ENCODE results near the gene JAKMIP3. TPM values are rescaled to one million over a fixed set of nuclear protein-coding genes. Genes with fewer than 3 reads are reported as not detected.

JAKMIP3 gene
- total and polyA plus RNA-seq, 2 experiments from 2014 or later, result 0.04 TPM; not detected in 1

DNA sequence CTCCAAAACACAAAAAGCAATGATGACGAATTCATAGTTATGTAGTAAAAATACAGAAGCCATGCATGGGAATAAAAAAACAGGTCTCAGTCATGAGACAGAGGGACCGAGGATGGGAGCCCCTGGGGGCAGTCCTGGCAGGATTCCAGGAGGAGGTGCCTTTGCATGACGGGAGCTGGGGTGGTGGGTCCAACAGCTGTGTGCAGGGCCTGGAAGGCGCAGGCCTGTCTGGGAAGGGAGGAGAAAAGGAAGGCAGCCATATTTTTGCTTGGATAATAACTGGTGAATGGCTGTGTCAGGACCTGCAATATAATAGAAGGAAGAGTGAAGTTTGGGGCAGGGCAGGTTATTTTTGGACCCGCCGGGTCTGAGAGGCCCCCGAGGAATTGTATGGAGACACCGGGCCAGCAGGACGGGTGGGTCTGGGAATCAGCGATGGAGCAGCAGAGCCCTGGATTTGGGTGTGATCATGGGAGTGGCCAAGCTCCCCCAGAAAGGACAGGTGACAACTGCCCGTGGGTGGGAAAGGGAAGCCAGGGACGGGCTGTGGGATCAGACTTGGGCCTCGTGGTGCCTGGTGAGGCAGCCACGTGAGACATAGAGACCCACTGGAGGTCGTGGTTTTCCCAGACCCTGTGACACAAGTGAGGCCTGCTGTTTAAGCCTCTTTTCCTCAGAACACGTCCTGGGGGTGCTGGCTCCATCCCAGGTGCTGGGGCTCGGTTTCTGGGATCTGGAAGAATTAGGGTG is 2.9 kb upstream of the JAKMIP3 start:
- Histone ChIP-seq H3K9me3 (ENCODE audit: low read depth) (no peaks in the 10 kb centered on the region), H2AFZ (no peak overlapping the region), H3K9ac (no peak overlapping the region), H3K27me3 (replicated peaks; ENCODE audit: insufficient read depth) (no peaks in the 10 kb centered on the region), H3K79me2 (ENCODE audit: insufficient read depth) (no peaks in the 10 kb centered on the region), H3K9me2 (ENCODE audit: insufficient read depth) (no peaks in the 10 kb centered on the region), H3K36me3 (ENCODE audit: low read depth) (no peaks in the 10 kb centered on the region), H3K27ac (no peak overlapping the region), H3K4me3 (no peak overlapping the region), H3K4me1 (ENCODE audit: insufficient read depth) (peaks cover 7% of the 10 kb centered on the region; the same call in 1 of the 2 replicates), H3F3A (ENCODE audit: insufficient read depth) (peaks cover 11% of the 10 kb centered on the region), H3K4me2 (ENCODE audit: unreplicated experiment) (no peak overlapping the region), H4K20me1 (ENCODE audit: insufficient read depth) (no peaks in the 10 kb centered on the region)
- no peak for DNase-seq
- in situ Hi-C loops (cut with MboI), result no loop called here
- 51% methylated on average over 17 of the region's 17 CpGs for WGBS, 2 experiments (ENCODE audit: low coverage in 1 of 2, low lambda C conversion rate in 2 of 2, missing lambda C conversion rate in 2 of 2)
- TF ChIP-seq EZH2 (IDR thresholded peaks at IDR 0.05; ENCODE audit: insufficient read depth, poor library complexity, severe bottlenecking), result no peak

DNA sequence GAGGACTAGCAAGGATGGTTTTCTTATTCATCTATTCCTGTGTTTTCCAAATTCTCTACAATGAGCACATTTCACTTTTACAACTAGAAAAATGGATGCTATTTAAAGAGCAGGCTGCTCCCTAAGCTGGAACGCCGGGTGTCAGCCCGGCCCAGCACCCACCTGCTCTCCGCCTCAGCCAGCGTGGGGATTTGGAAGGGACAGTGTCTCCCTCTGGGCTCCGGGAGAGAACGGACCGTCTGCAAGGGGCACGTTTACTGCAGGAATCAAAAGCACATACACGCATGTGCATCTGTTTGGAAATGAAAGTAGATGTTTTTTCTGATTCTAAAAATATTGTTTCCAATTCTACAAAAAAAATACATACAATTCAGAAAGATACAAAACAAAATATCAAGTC is 2.3 kb upstream of the JAKMIP3 start:
- Histone ChIP-seq H3K79me2 (ENCODE audit: insufficient read depth) (no peaks in the 10 kb centered on the region), H3K9me2 (ENCODE audit: insufficient read depth) (no peaks in the 10 kb centered on the region), H3K4me2 (ENCODE audit: unreplicated experiment) (no peak overlapping the region), H3K4me1 (ENCODE audit: insufficient read depth) (peaks cover 7% of the 10 kb centered on the region; the same call in 1 of the 2 replicates), H3F3A (ENCODE audit: insufficient read depth) (peaks cover 11% of the 10 kb centered on the region), H3K9me3 (ENCODE audit: low read depth) (no peaks in the 10 kb centered on the region), H4K20me1 (ENCODE audit: insufficient read depth) (no peaks in the 10 kb centered on the region), H3K9ac (no peak overlapping the region), H3K27ac (no peak overlapping the region), H2AFZ (no peak overlapping the region), H3K4me3 (no peak overlapping the region), H3K36me3 (ENCODE audit: low read depth) (no peaks in the 10 kb centered on the region), H3K27me3 (replicated peaks; ENCODE audit: insufficient read depth) (no peaks in the 10 kb centered on the region)
- WGBS, 2 experiments (ENCODE audit: low coverage in 1 of 2, low lambda C conversion rate in 2 of 2, missing lambda C conversion rate in 2 of 2), result 60 to 62% methylated on average over 10 of the region's 10 CpGs
- DNase-seq, result no peak
- in situ Hi-C loops (cut with MboI), result no loop called here
- no peak for TF ChIP-seq EZH2 (IDR thresholded peaks at IDR 0.05; ENCODE audit: insufficient read depth, poor library complexity, severe bottlenecking)
- no peak for TF ChIP-seq EZH2phosphoT487 (IDR thresholded peaks at IDR 0.05; ENCODE audit: insufficient read depth, low read depth)

GRCh38 chr10:132064082-132064755 is 1.5 kb upstream of the JAKMIP3 start:
- no peaks in the 10 kb centered on the region for H3K9me3 ChIP-seq (ENCODE audit: low read depth)
- TF ChIP-seq EZH2 (IDR thresholded peaks at IDR 0.05; ENCODE audit: insufficient read depth, poor library complexity, severe bottlenecking) (no peak), EZH2phosphoT487 (IDR thresholded peaks at IDR 0.05; ENCODE audit: insufficient read depth, low read depth) (no peak)
- no peaks in the 10 kb centered on the region for H3K36me3 ChIP-seq (ENCODE audit: low read depth)
- WGBS, 2 experiments (ENCODE audit: low coverage in 1 of 2, low lambda C conversion rate in 2 of 2, missing lambda C conversion rate in 2 of 2), result 77 to 84% methylated on average over 27 to 30 of the region's 30 CpGs
- no peak overlapping the region for H2AFZ ChIP-seq
- no peak overlapping the region for H3K4me3 ChIP-seq
- in situ Hi-C loops (cut with MboI), result no loop called here
- no peaks in the 10 kb centered on the region for H3K27me3 ChIP-seq (replicated peaks; ENCODE audit: insufficient read depth)
- H4K20me1 ChIP-seq (ENCODE audit: insufficient read depth), result no peaks in the 10 kb centered on the region
- no peak for DNase-seq
- H3K9ac ChIP-seq, result no peak overlapping the region
- H3K79me2 ChIP-seq (ENCODE audit: insufficient read depth), result no peaks in the 10 kb centered on the region
- H3K4me1 ChIP-seq (ENCODE audit: insufficient read depth), result peaks cover 7% of the 10 kb centered on the region; the same call in 1 of the 2 replicates
- no peak overlapping the region for H3K4me2 ChIP-seq (ENCODE audit: unreplicated experiment)
- H3K9me2 ChIP-seq (ENCODE audit: insufficient read depth), result no peaks in the 10 kb centered on the region
- H3K27ac ChIP-seq, result no peak overlapping the region
- H3F3A ChIP-seq (ENCODE audit: insufficient read depth), result peaks cover 11% of the 10 kb centered on the region

- TF ChIP-seq EZH2phosphoT487 (IDR thresholded peaks at IDR 0.05; ENCODE audit: insufficient read depth, low read depth) (no peak), EZH2 (IDR thresholded peaks at IDR 0.05; ENCODE audit: insufficient read depth, poor library complexity, severe bottlenecking) (no peak)
- Histone ChIP-seq H3F3A (ENCODE audit: insufficient read depth) (peaks cover 11% of the 10 kb centered on the region), H3K4me3 (no peak overlapping the region; the same call in 1 of the 2 replicates), H3K9ac (peak overlapping the region; percentile 54; the same call in 1 of the 2 replicates), H3K27me3 (replicated peaks; ENCODE audit: insufficient read depth) (no peaks in the 10 kb centered on the region), H3K4me1 (ENCODE audit: insufficient read depth) (peaks cover 7% of the 10 kb centered on the region; the same call in 1 of the 2 replicates), H4K20me1 (ENCODE audit: insufficient read depth) (no peaks in the 10 kb centered on the region), H3K27ac (no peak overlapping the region), H3K9me2 (ENCODE audit: insufficient read depth) (no peaks in the 10 kb centered on the region), H3K36me3 (ENCODE audit: low read depth) (no peaks in the 10 kb centered on the region), H2AFZ (peak overlapping the region; percentile 93; the same call in 1 of the 2 replicates), H3K79me2 (ENCODE audit: insufficient read depth) (no peaks in the 10 kb centered on the region), H3K4me2 (ENCODE audit: unreplicated experiment) (peak overlapping the region; percentile 96), H3K9me3 (ENCODE audit: low read depth) (no peaks in the 10 kb centered on the region)
- no peak for DNase-seq
- in situ Hi-C loops (cut with MboI), result no loop called here
- 81 to 86% methylated on average over 23 to 24 of the region's 24 CpGs for WGBS, 2 experiments (ENCODE audit: low coverage in 1 of 2, low lambda C conversion rate in 2 of 2, missing lambda C conversion rate in 2 of 2)
Measured at GRCh38 chr10:132064771-132065437, 842 bp upstream of the JAKMIP3 start.
